HepG2 (cell line): ENCODE measurements around the gene TRIM67. TPM values are rescaled to one million over a fixed set of nuclear protein-coding genes. Genes with fewer than 3 reads are reported as not detected.

Source experiments
- EEA1 ChIP-seq: sonication (generic); formaldehyde crosslinking; IDR thresholded peaks from 2 replicates; pipeline ENCODE4 v1.5.1; 2020; ENCODE audit warnings: mild to moderate bottlenecking, missing genetic modification reagents, borderline replicate concordance
- ELF1 ChIP-seq: sonication (generic); formaldehyde crosslinking; IDR thresholded peaks from 2 replicates; pipeline ENCODE4 v1.4.0; 2020; ENCODE audit warnings: missing genetic modification reagents
- GRHL1 ChIP-seq: sonication (generic); formaldehyde crosslinking; conservative IDR thresholded peaks from 2 replicates; pipeline ENCODE4 v1.8.0; 2022; ENCODE audit warnings: missing genetic modification reagents
- GZF1 ChIP-seq: sonication (generic); formaldehyde crosslinking; IDR thresholded peaks from 2 replicates; pipeline ENCODE4 v1.5.1; 2020; ENCODE audit warnings: mild to moderate bottlenecking, missing genetic modification reagents
- KMT2A ChIP-seq: sonication (generic); formaldehyde crosslinking; IDR thresholded peaks from 2 replicates; pipeline ENCODE4 v1.4.0; 2020; ENCODE audit warnings: missing genetic modification reagents
- NR2F6 ChIP-seq, 2 experiments: IDR thresholded peaks; 2 replicates each; pipeline ENCODE4 v1.6.1; 2016; ENCODE audit warnings: antibody characterized with exemption in 1 of 2, mild to moderate bottlenecking in 1 of 2
- PAXIP1 ChIP-seq: sonication (generic); formaldehyde crosslinking; conservative IDR thresholded peaks from 2 replicates; pipeline ENCODE4 v1.4.0; 2020; ENCODE audit warnings: mild to moderate bottlenecking, missing genetic modification reagents, moderate library complexity
- RFX5 ChIP-seq: IDR thresholded peaks from 2 replicates; pipeline ENCODE4 v1.6.1; 2011; ENCODE audit warnings: low read depth, low read length, improper control_type of control experiment
- SAFB2 ChIP-seq: sonication (generic); formaldehyde crosslinking; IDR thresholded peaks from 2 replicates; pipeline ENCODE4 v1.5.1; 2020; ENCODE audit warnings: missing genetic modification reagents, low read depth, mild to moderate bottlenecking, borderline replicate concordance
- SNAPC2 ChIP-seq: sonication (generic); formaldehyde crosslinking; IDR thresholded peaks from 2 replicates; pipeline ENCODE4 v1.8.1; 2022; ENCODE audit warnings: mild to moderate bottlenecking, missing genetic modification reagents
- TCF12 ChIP-seq, 2 experiments: fragments of 450-650 bp in 1 of 2; sonication (generic) in 1 of 2; formaldehyde crosslinking in 1 of 2; IDR thresholded peaks; 2 replicates each; pipeline versions ENCODE4 v1.6.1 to v1.8.0; 2017 to 2022; ENCODE audit warnings: antibody characterized with exemption in 1 of 2, mild to moderate bottlenecking in 1 of 2, missing genetic modification reagents in 1 of 2, moderate library complexity in 1 of 2
- U2AF2 ChIP-seq: fragments of 200-400 bp; formaldehyde crosslinking; IDR thresholded peaks from 2 replicates; pipeline ENCODE4 v1.6.1; 2017; ENCODE audit warnings: low read depth, mild to moderate bottlenecking, low read length
- ZKSCAN1 ChIP-seq: fragments of 150-350 bp; IDR thresholded peaks from 2 replicates; pipeline ENCODE4 v1.6.1; 2014; ENCODE audit warnings: low read length
- ZNF10 ChIP-seq: sonication (generic); formaldehyde crosslinking; IDR thresholded peaks from 2 replicates; pipeline ENCODE4 v1.4.0; 2020; ENCODE audit warnings: mild to moderate bottlenecking, low read depth, missing genetic modification reagents, borderline replicate concordance
- ZNF513 ChIP-seq: sonication (generic); formaldehyde crosslinking; conservative IDR thresholded peaks from 2 replicates; pipeline ENCODE4 v1.5.0; 2020; ENCODE audit warnings: missing genetic modification reagents
- polyA plus RNA-seq, 8 experiments: library from polyadenylated mRNA; depleted of rRNA in 3 of 8; stranded (reverse) in 7 of 8; unstranded in 1 of 8; fragments of >200 nt; fragmentation: Illumina TruSeq in 4 of 8; extraction: Trizol in 4 of 8; gene quantifications; 2 replicates each; pipeline versions ENCODE4 v1.2.1 to v1.2.3, GENCODE V29; 2011 to 2016; ENCODE audit warnings: low read depth in 4 of 8, missing spikeins in 1 of 8, mixed read lengths in 1 of 8; ENCODE audit not compliant: insufficient read depth in 1 of 8
- total RNA-seq, 5 experiments: library from RNA; depleted of rRNA; stranded (reverse); fragments of >200 nt; fragmentation: Illumina TruSeq; extraction: Trizol; gene quantifications; 2 replicates each; pipeline ENCODE4 v1.2.3, GENCODE V29; 2016; ENCODE audit warnings: low read depth in 1 of 5
- TF ChIP-seq, protein P1 (sequence below): sonication (generic); formaldehyde crosslinking; IDR thresholded peaks from 2 replicates; pipeline ENCODE4 v1.5.0; 2020; ENCODE audit warnings: mild to moderate bottlenecking, missing genetic modification reagents
- TF ChIP-seq, protein P2 (sequence below): sonication (generic); formaldehyde crosslinking; IDR thresholded peaks from 2 replicates; pipeline ENCODE4 v1.9.0; 2022; ENCODE audit warnings: missing genetic modification reagents, mild to moderate bottlenecking, borderline replicate concordance

Gene TRIM67
- total and polyA plus RNA-seq, 2 of the 13 experiments (the other 11 are each of a cell fraction or from before 2014, with no cell fraction given), result not detected

DNA sequence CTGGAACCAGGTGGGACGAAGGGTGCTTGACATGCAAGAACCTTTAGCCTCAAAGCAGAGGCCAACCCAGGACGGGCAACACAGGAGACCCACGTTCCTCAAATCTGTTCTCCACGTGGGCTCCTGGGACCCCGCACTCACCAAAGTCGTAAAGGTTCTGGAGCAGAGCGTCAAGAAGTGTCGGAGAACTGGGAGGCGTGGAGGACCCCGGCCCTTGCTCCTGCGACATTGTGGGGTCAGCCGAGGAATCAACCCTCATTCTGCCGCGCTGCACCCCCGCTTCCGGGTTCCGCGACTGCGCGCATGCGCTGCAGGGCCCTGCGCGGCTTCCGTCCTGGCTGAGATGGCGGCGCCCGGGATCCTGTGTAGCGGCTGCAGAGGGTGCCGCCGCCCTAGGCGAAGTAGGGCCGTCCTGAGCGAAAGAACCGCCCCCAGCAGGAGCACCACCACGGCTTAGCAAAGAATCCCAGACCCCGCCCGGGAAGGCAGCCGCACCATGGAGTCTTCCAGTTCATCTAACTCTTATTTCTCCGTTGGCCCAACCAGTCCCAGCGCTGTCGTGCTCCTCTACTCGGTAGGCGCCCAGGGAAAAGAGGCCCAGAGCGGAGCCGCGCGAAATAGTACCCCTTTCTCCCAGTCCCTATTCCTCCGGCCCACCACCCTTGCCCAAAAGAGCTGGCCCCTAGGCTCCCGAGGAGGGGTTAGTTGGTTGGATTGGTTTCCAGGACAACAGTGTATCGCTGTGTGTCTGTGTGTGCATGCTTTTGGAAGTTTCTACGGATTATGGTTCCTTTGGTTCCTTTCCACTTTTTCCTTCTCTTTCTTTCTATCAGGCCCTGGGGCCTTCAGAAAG is 79.3 kb downstream of the TRIM67 start, which contains the start of gene GNPAT (continued):
- TF ChIP-seq SAFB2 (no peak), ZNF10 (CRISPR knock-in tag) (no peak), EEA1 (CRISPR knock-in tag) (no peak), ZNF513 (CRISPR knock-in tag) (no peak), GRHL1 (CRISPR knock-in tag) (no peak), PAXIP1 (CRISPR knock-in tag) (peak; percentile 30), GZF1 (CRISPR knock-in tag) (no peak), NR2F6 (IDR thresholded peaks at IDR 0.05) (no peak), NR2F6 (CRISPR knock-in tag; IDR thresholded peaks at IDR 0.05) (no peak; the same call in 1 of the 2 replicates), KMT2A (CRISPR knock-in tag) (peak; percentile 98), RFX5 (no peak), U2AF2 (no peak), SNAPC2 (CRISPR knock-in tag) (no peak), TCF12 (IDR thresholded peaks at IDR 0.05) (no peak), TCF12 (CRISPR knock-in tag; IDR thresholded peaks at IDR 0.05) (no peak), ELF1 (CRISPR knock-in tag) (peak; percentile 100), ZKSCAN1 (no peak)
- TF ChIP-seq, protein P1, sequence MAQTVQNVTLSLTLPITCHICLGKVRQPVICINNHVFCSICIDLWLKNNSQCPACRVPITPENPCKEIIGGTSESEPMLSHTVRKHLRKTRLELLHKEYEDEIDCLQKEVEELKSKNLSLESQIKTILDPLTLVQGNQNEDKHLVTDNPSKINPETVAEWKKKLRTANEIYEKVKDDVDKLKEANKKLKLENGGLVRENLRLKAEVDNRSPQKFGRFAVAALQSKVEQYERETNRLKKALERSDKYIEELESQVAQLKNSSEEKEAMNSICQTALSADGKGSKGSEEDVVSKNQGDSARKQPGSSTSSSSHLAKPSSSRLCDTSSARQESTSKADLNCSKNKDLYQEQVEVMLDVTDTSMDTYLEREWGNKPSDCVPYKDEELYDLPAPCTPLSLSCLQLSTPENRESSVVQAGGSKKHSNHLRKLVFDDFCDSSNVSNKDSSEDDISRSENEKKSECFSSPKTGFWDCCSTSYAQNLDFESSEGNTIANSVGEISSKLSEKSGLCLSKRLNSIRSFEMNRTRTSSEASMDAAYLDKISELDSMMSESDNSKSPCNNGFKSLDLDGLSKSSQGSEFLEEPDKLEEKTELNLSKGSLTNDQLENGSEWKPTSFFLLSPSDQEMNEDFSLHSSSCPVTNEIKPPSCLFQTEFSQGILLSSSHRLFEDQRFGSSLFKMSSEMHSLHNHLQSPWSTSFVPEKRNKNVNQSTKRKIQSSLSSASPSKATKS (CRISPR knock-in tag), result 0 out of 2 replicates have a peak, but pooled peaks have one; percentile 38
- TF ChIP-seq, protein P2, sequence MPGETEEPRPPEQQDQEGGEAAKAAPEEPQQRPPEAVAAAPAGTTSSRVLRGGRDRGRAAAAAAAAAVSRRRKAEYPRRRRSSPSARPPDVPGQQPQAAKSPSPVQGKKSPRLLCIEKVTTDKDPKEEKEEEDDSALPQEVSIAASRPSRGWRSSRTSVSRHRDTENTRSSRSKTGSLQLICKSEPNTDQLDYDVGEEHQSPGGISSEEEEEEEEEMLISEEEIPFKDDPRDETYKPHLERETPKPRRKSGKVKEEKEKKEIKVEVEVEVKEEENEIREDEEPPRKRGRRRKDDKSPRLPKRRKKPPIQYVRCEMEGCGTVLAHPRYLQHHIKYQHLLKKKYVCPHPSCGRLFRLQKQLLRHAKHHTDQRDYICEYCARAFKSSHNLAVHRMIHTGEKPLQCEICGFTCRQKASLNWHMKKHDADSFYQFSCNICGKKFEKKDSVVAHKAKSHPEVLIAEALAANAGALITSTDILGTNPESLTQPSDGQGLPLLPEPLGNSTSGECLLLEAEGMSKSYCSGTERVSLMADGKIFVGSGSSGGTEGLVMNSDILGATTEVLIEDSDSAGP (CRISPR knock-in tag), result peak; percentile 83; the same call in 1 of the 2 replicates
